ENCODE measurements around the gene NMNAT1. TPM values are rescaled to one million over a fixed set of nuclear protein-coding genes. Genes with fewer than 3 reads are reported as not detected.
"Not testable (repeated sequence)": the region's sequence is repeated elsewhere in the genome, so short reads cannot be mapped to it uniquely, and the experiment has no call there.

NMNAT1 gene
- total and polyA plus RNA-seq, 11 donors: 11.0 to 24.2 (median 16.8) TPM

DNA sequence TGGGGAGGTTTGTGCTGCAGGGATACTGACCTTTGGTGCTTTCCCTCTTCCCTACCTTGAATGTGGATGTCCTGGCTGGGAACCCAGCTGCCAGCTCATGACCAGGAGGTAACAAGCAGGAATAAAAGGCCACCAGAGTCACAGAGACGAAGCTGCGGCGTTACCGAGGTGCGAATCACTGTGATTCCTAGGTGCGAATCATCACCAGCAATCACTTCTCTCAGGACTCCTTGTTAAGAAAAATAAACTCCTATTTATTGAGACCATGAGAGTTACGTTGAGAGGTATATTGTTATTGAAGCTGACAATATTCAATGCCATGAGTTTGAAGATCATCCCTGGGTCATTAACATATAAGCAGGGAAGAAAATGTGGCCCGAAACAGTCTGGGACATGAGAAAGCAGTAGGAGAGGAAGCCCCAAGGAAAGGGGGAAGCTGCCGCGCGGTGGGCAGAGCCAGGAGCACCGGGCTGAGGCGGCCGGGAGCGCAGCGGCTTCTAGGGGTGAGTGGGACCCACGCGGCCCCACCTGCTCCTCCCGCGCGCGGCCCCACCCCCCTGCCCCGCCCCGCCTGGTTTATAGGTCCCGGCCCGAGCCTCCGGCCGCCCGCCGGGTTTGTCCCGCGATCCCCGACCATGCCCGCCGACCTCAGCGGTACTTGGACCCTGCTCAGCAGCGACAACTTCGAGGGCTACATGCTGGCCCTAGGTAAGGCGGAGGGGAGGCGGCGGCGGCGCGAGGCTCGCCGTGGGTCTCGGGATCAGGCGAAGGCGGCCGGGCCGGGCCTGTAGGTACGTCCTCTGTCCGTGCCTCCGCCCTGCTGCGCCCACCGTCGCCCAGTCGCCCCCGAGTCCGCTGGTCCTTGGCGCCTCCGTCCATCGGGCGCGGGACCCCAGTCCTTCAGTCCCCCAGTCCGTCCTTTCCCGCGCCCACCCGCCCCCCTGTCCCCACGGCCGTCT, 53.6 kb downstream of the NMNAT1 start, which contains the start of gene RBP7:
Gene RBP7 (plus strand): TSS at position 605 of the 959 bp plus-strand sequence. CDS start 31 bp downstream, at position 636.
- peak; percentile 34 to 73 (median 43) for DNase-seq
- Histone ChIP-seq H3K9me3 (no peaks in the 10 kb centered on the region), H3K4me1 (peaks cover 0 to 34% (median 8%) of the 10 kb centered on the region in 12 donors), H3K36me3 (no peaks in the 10 kb centered on the region), H3K27me3 (peaks cover 0 to 26% (median 7%) of the 10 kb centered on the region in 9 donors), H3K4me3 (peak within 1 kb of the TSS; percentile 45 to 88 (median 72)), H3K27ac (peak within 1 kb of the TSS; percentile 5 to 92 (median 78))
- 6 to 27% (median 17%) methylated on average over 18 to 71 of the region's 71 CpGs for WGBS, 4 donors
- TF ChIP-seq POLR2A (IDR thresholded peaks at IDR 0.05) (no peak), CTCF (IDR thresholded peaks at IDR 0.05) (peak in 2 of 12 donors; percentile 3 to 11)
- peak in 3 of 4 donors; percentile 67 to 71 (median 67) for ATAC-seq
- intact Hi-C loops (cut with DNase I): loop anchor here in 1 of 10 donors (5.0 kb wide), 1 partner anchor 45 kb away; no protein-coding TSS in a partner anchor

DNA sequence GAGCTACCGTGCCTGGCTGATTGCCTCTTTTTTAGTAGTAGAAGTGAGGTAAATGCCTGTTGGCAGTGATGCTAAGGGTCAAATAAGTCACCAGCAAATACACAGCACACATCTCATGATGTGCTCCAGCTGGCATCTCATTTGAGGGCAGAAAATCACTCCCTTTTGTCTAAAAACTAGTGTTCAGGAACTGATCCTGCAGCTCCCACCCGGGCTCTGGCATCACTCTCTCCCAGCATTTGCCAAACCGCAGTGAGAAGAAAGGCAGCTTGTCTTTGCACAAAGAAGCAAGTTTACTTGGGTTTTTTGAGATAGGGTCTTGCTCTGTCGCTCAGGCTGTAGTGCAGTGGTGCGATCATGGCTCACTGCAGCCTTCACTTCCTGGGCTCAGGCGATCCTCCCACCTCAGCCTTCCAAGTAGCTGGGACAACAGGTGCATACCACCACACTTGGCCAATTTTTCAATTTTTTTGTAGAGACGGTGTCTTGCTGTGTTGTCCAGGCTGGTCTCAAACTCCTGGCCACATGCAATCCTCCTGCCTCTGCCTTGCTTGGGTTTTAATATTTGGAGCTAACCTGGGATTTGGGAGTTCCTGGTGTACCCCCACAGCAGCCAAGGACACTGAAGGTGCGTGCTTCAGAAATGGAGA, 57.9 kb downstream of the NMNAT1 start:
- Histone ChIP-seq H3K27ac (no peak overlapping the region), H3K4me1 (peaks cover 0 to 18% (median 6%) of the 10 kb centered on the region in 12 donors), H3K36me3 (no peaks in the 10 kb centered on the region), H3K4me3 (no peak overlapping the region), H3K9me3 (no peaks in the 10 kb centered on the region), H3K27me3 (peaks cover 0 to 26% (median 7%) of the 10 kb centered on the region in 9 donors)
- DNase-seq: no peak
- TF ChIP-seq POLR2A (IDR thresholded peaks at IDR 0.05) (no peak), CTCF (IDR thresholded peaks at IDR 0.05) (no peak)
- no peak for ATAC-seq
- 77 to 85% (median 81%) methylated on average over 8 of the region's 8 CpGs for WGBS, 4 donors
- intact Hi-C loops (cut with DNase I): loop anchor here in 3 of 10 donors (10.0 kb wide), 2 partner anchors 46 to 56 kb away; partner anchors contain the start of genes LZIC (in 1 of the 3) and NMNAT1 (in 1 of the 3)

DNA sequence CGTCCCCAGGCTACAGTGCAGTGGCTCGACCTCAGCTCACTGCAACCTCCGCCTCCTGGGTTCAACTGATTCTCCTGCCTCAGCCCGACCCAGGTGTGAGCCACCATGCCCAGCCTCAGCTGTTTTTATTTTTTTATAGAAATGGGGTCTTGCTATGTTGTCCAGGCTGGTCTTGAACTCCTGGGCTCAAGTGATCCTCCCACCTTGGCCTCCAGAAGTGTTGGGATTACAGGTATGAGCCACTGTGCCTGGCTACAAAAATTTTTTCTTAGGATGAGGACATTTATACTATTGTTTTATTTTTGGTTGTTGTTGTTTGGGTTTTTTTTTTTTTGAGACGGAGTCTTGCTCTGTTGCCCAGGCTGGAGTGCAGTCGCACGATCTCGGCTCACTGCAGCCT, 62.0 kb downstream of the NMNAT1 start:
- not testable (repeated sequence) for ATAC-seq, H3K27ac ChIP-seq, H3K9me3 ChIP-seq, DNase-seq, H3K27me3 ChIP-seq, H3K4me1 ChIP-seq, H3K4me3 ChIP-seq
- intact Hi-C loops (cut with DNase I): loop anchor here in 3 of 10 donors (10.0 kb wide), 2 partner anchors 50 to 60 kb away; partner anchors contain the start of genes LZIC (in 1 of the 3) and NMNAT1 (in 1 of the 3)
- peaks cover 0 to 25% (median 0%) of the 10 kb centered on the region in 9 donors for H3K36me3 ChIP-seq
- 92 to 94% (median 94%) methylated on average over 8 of the region's 8 CpGs for WGBS, 4 donors

GRCh38 chr1:10007169-10007568, 63.9 kb downstream of the NMNAT1 start:
- ATAC-seq: no peak
- WGBS, 4 donors: 46 to 58% (median 49%) methylated on average over 4 of the region's 4 CpGs
- Histone ChIP-seq H3K9me3 (no peaks in the 10 kb centered on the region), H3K27ac (peak overlapping the region in 2 of 12 donors; percentile 10 to 27), H3K27me3 (no peaks in the 10 kb centered on the region), H3K4me3 (no peak overlapping the region), H3K4me1 (peaks cover 0 to 10% (median 2%) of the 10 kb centered on the region in 12 donors), H3K36me3 (peaks cover 0 to 38% (median 3%) of the 10 kb centered on the region in 9 donors)
- intact Hi-C loops (cut with DNase I): loop anchor here in 3 of 10 donors (10.0 kb wide), 2 partner anchors 52 to 62 kb away; partner anchors contain the start of genes LZIC (in 1 of the 3) and NMNAT1 (in 1 of the 3)
- TF ChIP-seq POLR2A (IDR thresholded peaks at IDR 0.05) (no peak), CTCF (IDR thresholded peaks at IDR 0.05) (no peak)
- DNase-seq: peak in 2 of 5 donors; percentile 24 to 25

Data from heart left ventricle (tissue), 16 donors.